HEK293 (cell line): ENCODE results near the gene UBR7.

Experiments
- ZNF146 ChIP-seq: fragments of 450-650 bp; formaldehyde crosslinking; IDR thresholded peaks from 2 replicates; pipeline ENCODE4 v1.5.1; 2016; ENCODE audit warnings: missing biosample characterization, missing genetic modification characterization
- ZNF521 ChIP-seq: fragments of 450-650 bp; formaldehyde crosslinking; IDR thresholded peaks from 2 replicates; pipeline ENCODE4 v1.5.1; 2017; ENCODE audit warnings: missing biosample characterization, mild to moderate bottlenecking, missing genetic modification characterization
- ZNF580 ChIP-seq: fragments of 450-650 bp; formaldehyde crosslinking; IDR thresholded peaks from 2 replicates; pipeline ENCODE4 v1.5.1; 2016; ENCODE audit warnings: missing biosample characterization, missing genetic modification characterization
- TF ChIP-seq, protein P1 (sequence below): fragments of 450-650 bp; formaldehyde crosslinking; IDR thresholded peaks from 2 replicates; pipeline ENCODE4 v1.5.1; 2016; ENCODE audit warnings: missing biosample characterization, missing genetic modification characterization

DNA sequence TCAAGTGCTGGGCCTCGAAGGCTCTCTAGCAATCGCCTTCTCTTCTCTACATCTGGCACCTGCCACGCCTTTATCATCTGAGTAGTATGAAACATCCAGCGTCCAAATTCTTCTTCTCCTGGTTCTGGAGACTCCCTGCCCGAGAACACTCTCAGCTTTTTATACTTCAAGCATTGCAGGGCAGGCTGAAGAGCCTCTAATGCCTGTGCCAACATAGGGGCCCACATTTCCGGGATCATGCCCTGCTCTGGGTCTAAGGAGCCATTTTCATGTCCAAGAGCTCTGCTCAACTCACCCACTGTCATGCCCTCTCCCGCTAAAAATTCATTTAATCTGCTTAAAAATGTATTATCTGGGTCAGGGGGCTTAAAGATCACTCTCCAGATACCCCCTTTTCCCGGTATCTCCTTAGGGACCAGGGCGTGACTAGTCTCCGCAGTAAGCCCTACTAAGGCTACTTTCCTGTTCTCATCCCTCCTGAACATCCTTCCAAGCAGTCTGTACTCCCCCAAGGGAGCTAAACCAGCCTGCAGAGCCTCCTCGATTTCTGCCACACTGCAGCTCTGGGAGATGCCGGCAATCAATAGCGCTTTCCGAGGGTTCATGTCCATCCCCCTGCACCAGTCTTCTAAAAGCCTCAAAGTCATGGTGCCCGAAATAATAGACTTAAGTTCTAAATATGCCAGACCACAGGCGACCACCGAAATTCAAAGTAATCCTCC is 23.3 kb upstream of the UBR7 start:
- TF ChIP-seq, protein P1, sequence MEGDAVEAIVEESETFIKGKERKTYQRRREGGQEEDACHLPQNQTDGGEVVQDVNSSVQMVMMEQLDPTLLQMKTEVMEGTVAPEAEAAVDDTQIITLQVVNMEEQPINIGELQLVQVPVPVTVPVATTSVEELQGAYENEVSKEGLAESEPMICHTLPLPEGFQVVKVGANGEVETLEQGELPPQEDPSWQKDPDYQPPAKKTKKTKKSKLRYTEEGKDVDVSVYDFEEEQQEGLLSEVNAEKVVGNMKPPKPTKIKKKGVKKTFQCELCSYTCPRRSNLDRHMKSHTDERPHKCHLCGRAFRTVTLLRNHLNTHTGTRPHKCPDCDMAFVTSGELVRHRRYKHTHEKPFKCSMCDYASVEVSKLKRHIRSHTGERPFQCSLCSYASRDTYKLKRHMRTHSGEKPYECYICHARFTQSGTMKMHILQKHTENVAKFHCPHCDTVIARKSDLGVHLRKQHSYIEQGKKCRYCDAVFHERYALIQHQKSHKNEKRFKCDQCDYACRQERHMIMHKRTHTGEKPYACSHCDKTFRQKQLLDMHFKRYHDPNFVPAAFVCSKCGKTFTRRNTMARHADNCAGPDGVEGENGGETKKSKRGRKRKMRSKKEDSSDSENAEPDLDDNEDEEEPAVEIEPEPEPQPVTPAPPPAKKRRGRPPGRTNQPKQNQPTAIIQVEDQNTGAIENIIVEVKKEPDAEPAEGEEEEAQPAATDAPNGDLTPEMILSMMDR (tag by site-specific recombination), result no peak
- no peak for TF ChIP-seq ZNF521 (tag by site-specific recombination)
- TF ChIP-seq ZNF146 (tag by site-specific recombination), result no peak
- no peak for TF ChIP-seq ZNF580
